Measurements from ENCODE around the gene FRMPD1.

FRMPD1 gene

DNA sequence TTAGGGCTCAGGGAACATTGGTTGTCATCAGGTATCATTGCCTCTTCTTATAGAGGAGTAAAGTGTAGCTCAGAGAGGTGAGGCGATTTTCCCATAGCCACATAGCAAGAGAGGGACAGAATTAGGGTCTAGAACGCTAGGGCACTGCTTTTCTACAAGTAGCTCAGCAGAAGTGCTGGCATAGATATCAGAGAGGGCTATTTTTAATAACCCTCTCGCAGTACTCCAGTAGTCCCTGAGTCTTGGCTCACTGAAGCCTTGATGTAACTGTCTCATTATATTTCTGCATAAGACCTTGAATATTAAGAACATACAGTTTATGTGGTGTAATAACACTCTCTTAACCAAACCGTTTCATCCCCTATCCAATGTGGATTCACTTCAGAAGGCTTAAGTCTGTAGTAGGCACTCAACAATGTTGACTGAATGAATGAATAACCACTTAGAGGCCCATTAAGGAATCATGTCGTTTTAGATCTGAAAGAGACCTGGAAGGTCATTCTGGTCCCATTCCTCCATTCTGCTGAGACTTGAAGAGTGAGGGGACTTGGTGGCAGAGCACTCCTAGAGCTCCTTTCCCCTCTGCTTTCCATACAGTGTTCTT, 4.7 kb upstream of the FRMPD1 start (continued):
- TF ChIP-seq, protein P1, sequence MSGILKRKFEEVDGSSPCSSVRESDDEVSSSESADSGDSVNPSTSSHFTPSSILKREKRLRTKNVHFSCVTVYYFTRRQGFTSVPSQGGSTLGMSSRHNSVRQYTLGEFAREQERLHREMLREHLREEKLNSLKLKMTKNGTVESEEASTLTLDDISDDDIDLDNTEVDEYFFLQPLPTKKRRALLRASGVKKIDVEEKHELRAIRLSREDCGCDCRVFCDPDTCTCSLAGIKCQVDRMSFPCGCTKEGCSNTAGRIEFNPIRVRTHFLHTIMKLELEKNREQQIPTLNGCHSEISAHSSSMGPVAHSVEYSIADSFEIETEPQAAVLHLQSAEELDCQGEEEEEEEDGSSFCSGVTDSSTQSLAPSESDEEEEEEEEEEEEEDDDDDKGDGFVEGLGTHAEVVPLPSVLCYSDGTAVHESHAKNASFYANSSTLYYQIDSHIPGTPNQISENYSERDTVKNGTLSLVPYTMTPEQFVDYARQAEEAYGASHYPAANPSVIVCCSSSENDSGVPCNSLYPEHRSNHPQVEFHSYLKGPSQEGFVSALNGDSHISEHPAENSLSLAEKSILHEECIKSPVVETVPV (CRISPR knock-in tag; IDR thresholded peaks at IDR 0.05) = no peak
- no peak for TF ChIP-seq ZFP30 (CRISPR knock-in tag; IDR thresholded peaks at IDR 0.05)
- no peak for TF ChIP-seq ZNF565 (CRISPR knock-in tag; conservative IDR thresholded peaks at IDR 0.05; ENCODE audit: low read depth)

DNA sequence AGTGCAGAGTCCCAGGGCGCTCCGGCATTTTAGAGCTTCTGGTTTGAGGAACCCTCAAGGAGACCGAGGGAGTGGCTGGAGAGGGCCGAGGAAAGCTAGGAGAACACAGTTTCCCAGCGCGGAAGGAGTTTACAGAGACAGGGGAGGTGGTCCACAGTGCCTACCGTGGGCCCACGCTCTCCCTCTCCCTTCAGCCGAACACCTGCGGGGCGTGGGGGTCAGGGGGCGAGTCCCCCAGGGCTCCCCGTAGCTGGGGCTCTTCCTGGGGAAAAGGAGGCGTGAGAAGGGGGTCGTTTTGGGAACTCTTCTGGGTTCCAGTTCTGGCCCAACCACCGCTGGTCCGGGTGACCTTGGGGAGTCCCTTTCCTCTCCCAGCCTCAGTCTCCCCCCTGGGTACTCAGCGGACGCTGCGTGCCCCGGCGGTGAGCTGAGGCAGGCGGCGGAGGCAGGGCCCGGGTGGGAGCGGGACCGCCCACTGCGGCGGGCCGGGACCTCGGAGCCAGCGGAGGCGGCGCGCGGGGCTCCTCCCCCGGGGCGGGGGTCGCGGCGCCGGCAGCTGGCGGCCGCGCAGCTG, 368 bp upstream of the FRMPD1 start:
- TF ChIP-seq ZNF565 (CRISPR knock-in tag; conservative IDR thresholded peaks at IDR 0.05; ENCODE audit: low read depth) = no peak
- TF ChIP-seq BACH2 (CRISPR knock-in tag; IDR thresholded peaks at IDR 0.05; ENCODE audit: borderline replicate concordance) = no peak
- no peak for TF ChIP-seq ARNTL (CRISPR knock-in tag; IDR thresholded peaks at IDR 0.05; ENCODE audit: borderline replicate concordance, low read depth)
- TF ChIP-seq CSDC2 (CRISPR knock-in tag; IDR thresholded peaks at IDR 0.05) = no peak
- no peak for TF ChIP-seq PPARA (CRISPR knock-in tag; IDR thresholded peaks at IDR 0.05; ENCODE audit: borderline replicate concordance)
- TF ChIP-seq ZC3H10 (CRISPR knock-in tag; IDR thresholded peaks at IDR 0.05) = no peak
- TF ChIP-seq SNAI2 (CRISPR knock-in tag; IDR thresholded peaks at IDR 0.05) = no peak
- no peak for TF ChIP-seq ZFP3 (CRISPR knock-in tag; IDR thresholded peaks at IDR 0.05)
- no peak for TF ChIP-seq TOX (CRISPR knock-in tag; IDR thresholded peaks at IDR 0.05; ENCODE audit: borderline replicate concordance)
- TF ChIP-seq, protein P2, sequence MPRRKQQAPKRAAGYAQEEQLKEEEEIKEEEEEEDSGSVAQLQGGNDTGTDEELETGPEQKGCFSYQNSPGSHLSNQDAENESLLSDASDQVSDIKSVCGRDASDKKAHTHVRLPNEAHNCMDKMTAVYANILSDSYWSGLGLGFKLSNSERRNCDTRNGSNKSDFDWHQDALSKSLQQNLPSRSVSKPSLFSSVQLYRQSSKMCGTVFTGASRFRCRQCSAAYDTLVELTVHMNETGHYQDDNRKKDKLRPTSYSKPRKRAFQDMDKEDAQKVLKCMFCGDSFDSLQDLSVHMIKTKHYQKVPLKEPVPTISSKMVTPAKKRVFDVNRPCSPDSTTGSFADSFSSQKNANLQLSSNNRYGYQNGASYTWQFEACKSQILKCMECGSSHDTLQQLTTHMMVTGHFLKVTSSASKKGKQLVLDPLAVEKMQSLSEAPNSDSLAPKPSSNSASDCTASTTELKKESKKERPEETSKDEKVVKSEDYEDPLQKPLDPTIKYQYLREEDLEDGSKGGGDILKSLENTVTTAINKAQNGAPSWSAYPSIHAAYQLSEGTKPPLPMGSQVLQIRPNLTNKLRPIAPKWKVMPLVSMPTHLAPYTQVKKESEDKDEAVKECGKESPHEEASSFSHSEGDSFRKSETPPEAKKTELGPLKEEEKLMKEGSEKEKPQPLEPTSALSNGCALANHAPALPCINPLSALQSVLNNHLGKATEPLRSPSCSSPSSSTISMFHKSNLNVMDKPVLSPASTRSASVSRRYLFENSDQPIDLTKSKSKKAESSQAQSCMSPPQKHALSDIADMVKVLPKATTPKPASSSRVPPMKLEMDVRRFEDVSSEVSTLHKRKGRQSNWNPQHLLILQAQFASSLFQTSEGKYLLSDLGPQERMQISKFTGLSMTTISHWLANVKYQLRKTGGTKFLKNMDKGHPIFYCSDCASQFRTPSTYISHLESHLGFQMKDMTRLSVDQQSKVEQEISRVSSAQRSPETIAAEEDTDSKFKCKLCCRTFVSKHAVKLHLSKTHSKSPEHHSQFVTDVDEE (CRISPR knock-in tag; IDR thresholded peaks at IDR 0.05) = no peak
- TF ChIP-seq, protein P1 (CRISPR knock-in tag; IDR thresholded peaks at IDR 0.05) = no peak
- no peak for TF ChIP-seq TCF4 (CRISPR knock-in tag; IDR thresholded peaks at IDR 0.05; ENCODE audit: borderline replicate concordance)
- TF ChIP-seq ISL1 (CRISPR knock-in tag; IDR thresholded peaks at IDR 0.05) = no peak
- TF ChIP-seq RARB (CRISPR knock-in tag; IDR thresholded peaks at IDR 0.05) = no peak
- TF ChIP-seq GLIS3 (CRISPR knock-in tag; IDR thresholded peaks at IDR 0.05) = no peak
- TF ChIP-seq ESRRG (CRISPR knock-in tag; IDR thresholded peaks at IDR 0.05) = no peak
- TF ChIP-seq ZFP30 (CRISPR knock-in tag; IDR thresholded peaks at IDR 0.05) = no peak
- TF ChIP-seq, protein P3, sequence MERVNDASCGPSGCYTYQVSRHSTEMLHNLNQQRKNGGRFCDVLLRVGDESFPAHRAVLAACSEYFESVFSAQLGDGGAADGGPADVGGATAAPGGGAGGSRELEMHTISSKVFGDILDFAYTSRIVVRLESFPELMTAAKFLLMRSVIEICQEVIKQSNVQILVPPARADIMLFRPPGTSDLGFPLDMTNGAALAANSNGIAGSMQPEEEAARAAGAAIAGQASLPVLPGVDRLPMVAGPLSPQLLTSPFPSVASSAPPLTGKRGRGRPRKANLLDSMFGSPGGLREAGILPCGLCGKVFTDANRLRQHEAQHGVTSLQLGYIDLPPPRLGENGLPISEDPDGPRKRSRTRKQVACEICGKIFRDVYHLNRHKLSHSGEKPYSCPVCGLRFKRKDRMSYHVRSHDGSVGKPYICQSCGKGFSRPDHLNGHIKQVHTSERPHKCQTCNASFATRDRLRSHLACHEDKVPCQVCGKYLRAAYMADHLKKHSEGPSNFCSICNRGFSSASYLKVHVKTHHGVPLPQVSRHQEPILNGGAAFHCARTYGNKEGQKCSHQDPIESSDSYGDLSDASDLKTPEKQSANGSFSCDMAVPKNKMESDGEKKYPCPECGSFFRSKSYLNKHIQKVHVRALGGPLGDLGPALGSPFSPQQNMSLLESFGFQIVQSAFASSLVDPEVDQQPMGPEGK (CRISPR knock-in tag; IDR thresholded peaks at IDR 0.05; ENCODE audit: borderline replicate concordance) = no peak
- no peak for ATAC-seq

DNA sequence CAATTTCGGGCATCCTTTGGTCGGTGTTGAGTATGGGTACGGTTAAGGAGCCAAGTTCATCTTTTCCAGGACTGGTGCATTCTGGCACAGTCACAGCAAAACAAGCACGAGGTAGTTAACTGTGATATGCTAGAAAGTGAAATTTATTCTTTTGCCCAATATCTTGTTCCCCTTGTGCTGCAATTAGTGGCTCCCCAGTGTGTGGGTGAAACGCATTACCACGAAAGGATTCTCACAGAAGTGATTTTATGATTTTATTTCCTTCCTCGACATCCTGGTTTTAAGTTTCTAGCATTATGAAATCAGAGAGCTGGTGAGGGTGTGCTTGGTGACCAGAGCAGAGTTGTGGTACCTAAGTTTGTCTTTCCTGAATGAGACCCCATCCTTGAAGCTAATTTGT, 1.5 kb downstream of the FRMPD1 start:
- TF ChIP-seq GLIS3 (CRISPR knock-in tag; IDR thresholded peaks at IDR 0.05) (no peak), TOX (CRISPR knock-in tag; IDR thresholded peaks at IDR 0.05; ENCODE audit: borderline replicate concordance) (no peak), ZFP30 (CRISPR knock-in tag; IDR thresholded peaks at IDR 0.05) (no peak), OSR1 (CRISPR knock-in tag; IDR thresholded peaks at IDR 0.05) (no peak), ZNF70 (CRISPR knock-in tag; IDR thresholded peaks at IDR 0.05) (no peak), PPARA (CRISPR knock-in tag; IDR thresholded peaks at IDR 0.05; ENCODE audit: borderline replicate concordance) (no peak), TCF4 (CRISPR knock-in tag; IDR thresholded peaks at IDR 0.05; ENCODE audit: borderline replicate concordance) (no peak), RARB (CRISPR knock-in tag; IDR thresholded peaks at IDR 0.05) (no peak)
- TF ChIP-seq, protein P4, sequence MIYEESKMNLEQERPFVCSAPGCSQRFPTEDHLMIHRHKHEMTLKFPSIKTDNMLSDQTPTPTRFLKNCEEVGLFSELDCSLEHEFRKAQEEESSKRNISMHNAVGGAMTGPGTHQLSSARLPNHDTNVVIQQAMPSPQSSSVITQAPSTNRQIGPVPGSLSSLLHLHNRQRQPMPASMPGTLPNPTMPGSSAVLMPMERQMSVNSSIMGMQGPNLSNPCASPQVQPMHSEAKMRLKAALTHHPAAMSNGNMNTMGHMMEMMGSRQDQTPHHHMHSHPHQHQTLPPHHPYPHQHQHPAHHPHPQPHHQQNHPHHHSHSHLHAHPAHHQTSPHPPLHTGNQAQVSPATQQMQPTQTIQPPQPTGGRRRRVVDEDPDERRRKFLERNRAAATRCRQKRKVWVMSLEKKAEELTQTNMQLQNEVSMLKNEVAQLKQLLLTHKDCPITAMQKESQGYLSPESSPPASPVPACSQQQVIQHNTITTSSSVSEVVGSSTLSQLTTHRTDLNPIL (CRISPR knock-in tag; IDR thresholded peaks at IDR 0.05; ENCODE audit: low read depth) = no peak
- ATAC-seq = no peak

All from SK-N-SH treated with all-trans-retinoic acid at 6 μM for 48 hours (cell line).